ENCODE results near the gene NAV2. TPM values are rescaled to one million over a fixed set of nuclear protein-coding genes. Genes with fewer than 3 reads are reported as not detected.

Gene NAV2
- total RNA-seq, 1 donor, result 11.2 TPM

- no peak for TF ChIP-seq CTCF (IDR thresholded peaks at IDR 0.05; ENCODE audit: insufficient read depth, low read depth, low read length)
- no peak overlapping the region for H3K4me3 ChIP-seq (ENCODE audit: low read depth, low read length)
- DNase-seq (ENCODE audit: low read depth), result no peak
Measured at GRCh38 chr11:20024172-20024935, 311.7 kb downstream of the NAV2 start.

GRCh38 chr11:20025332-20025840 lies 312.7 kb downstream of the NAV2 start:
- no peak for TF ChIP-seq CTCF (IDR thresholded peaks at IDR 0.05; ENCODE audit: insufficient read depth, low read depth, low read length)
- H3K4me3 ChIP-seq (ENCODE audit: low read depth, low read length), result no peak overlapping the region
- no peak for DNase-seq (ENCODE audit: low read depth)

GRCh38 chr11:20026629-20027555 lies 314.3 kb downstream of the NAV2 start:
- H3K4me3 ChIP-seq (ENCODE audit: low read depth, low read length), result no peak overlapping the region
- TF ChIP-seq CTCF (IDR thresholded peaks at IDR 0.05; ENCODE audit: insufficient read depth, low read depth, low read length), result no peak
- DNase-seq (ENCODE audit: low read depth), result no peak

DNA sequence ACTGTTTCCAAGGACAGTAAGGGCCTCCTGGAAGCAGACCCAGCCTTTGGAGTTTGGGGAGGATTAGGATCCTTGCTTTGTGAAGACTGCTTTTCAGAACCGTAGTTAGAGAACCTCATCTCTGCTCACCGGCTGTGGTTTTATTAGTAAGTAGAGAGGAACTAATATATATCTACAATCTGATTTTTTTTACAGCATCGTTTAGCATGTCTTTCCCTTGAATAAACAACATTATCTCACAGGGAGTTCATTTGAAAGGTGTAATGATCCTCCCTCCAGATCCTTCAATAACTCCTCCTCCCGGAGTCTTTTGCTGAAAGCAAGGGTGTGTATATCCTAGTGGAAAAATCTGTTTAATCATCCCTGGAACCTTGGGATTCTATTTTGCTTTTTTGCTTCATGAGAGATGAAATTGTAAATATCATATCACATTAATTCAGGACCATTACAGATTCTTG lies 314.9 kb downstream of the NAV2 start:
- DNase-seq (ENCODE audit: low read depth), result peak; percentile 18
- H3K4me3 ChIP-seq (ENCODE audit: low read depth, low read length), result no peak overlapping the region

DNA sequence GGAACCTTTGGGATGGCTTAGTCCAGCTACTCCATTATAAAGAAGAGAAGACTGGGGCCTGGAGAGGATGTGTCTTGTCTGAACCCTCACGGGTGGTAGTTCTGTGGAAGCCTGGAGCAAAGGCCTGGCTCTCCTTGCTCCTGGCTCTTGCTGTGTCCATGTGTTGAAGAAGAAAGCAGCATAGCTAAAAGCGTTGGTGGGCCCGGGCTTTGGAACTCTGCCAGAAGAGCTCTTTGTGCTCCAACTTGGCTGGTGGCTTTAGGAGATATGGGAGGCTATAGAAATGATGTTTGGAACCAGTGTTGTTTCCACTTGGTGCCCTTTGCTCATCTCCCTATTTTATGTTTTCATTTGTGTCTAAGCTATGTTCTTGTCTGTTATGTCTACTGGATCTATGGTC lies 316.6 kb downstream of the NAV2 start:
- TF ChIP-seq CTCF (IDR thresholded peaks at IDR 0.05; ENCODE audit: insufficient read depth, low read depth, low read length), result no peak
- H3K4me3 ChIP-seq (ENCODE audit: low read depth, low read length), result no peak overlapping the region
- no peak for DNase-seq (ENCODE audit: low read depth)

More for the DNA sequence above, 314.9 kb downstream of the NAV2 start:
- TF ChIP-seq CTCF (IDR thresholded peaks at IDR 0.05; ENCODE audit: insufficient read depth, low read depth, low read length), result no peak

DNA sequence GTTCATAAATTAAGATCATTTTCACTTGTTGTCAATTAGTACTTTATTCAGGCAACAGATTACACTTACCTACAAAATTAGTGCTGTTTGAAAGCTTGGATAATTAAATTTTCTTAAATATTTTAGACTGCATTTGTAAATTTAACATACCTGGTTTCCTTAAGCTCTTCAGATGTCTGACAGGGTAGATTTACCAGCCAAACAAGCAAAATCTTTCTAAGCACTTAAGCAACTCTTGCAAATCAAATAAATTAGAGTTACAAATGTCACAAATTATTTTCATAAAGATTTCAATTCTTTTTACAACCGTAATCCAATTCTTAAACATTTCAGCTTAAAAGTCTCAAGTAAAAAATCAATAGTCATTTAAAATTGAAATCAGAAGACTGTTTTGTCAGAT lies 317.8 kb downstream of the NAV2 start:
- no peak for DNase-seq (ENCODE audit: low read depth)
- no peak for TF ChIP-seq CTCF (IDR thresholded peaks at IDR 0.05; ENCODE audit: insufficient read depth, low read depth, low read length)

More for the DNA sequence above, 317.8 kb downstream of the NAV2 start:
- no peak overlapping the region for H3K4me3 ChIP-seq (ENCODE audit: low read depth, low read length)

All from fibroblast of villous mesenchyme (primary cell).